ENCODE measurements around the gene LRRC8E.
"Not testable (repeated sequence)": the region's sequence is repeated elsewhere in the genome, so short reads cannot be mapped to it uniquely, and the experiment has no call there.

Gene LRRC8E

DNA sequence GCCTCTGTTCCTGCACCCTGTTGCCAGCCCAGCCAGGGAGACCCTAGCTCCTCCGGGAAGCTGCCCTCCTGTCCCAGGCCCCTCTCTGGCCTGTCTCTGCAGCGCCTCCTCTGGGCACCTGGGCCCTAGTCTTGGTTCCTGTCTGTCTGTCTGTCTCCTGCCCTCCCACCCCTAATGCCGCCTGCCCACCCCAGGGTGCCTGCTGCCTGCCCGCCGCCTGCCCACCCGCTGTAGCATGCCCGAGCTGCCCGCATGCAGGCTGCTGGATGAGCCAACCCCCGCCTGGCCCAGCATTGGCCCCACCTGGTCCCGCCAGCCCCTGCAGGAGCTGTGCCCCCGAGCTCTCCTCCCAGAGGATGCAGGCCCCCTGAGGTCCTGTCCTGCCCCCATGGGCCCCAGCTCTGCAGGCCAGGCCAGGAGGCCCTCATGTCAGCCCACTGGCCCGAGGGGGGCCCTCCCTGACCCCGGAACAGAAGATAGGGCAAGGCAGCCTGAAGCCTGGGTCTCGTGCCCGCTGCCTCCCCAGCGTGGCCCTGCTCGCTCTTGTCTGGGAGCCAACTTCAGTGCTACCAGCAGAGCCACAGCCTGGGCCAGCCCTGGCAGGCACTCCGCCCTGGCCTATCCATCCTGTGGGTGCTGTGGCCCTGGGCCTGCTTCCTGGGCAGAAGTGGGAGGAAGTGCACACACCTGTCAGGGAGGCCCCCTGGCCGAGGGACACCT, 20.6 kb downstream of the LRRC8E start:
- no peak for DNase-seq (ENCODE audit: low read depth)

DNA sequence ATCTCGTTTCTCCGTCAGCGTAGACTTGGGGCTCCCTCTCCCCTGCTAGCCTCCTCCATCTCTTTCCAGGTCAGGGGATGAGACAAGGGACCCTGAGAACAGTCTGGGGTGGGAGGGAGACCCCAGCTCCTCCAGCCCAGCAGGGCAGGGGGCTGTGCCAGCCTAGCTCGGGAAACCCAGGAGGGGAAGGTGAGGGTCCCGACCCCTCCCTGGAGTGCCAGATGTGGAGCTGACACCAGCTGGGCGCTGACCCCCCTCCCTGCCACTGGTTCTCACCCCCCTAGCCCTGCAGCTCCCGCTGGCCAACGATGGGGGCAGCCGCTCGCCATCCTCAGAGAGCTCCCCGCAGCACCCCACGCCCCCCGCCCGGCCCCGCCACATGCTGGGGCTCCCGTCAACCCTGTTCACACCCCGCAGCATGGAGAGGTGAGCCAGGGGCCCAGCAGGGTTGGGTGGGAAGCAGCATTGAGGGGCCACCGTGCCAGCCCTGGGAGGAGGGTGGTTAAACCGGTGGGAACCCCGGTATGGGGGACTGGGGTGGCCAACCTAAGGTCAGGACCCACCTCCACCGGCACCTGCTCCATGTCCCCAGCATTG, 21.3 kb downstream of the LRRC8E start:
- DNase-seq (ENCODE audit: low read depth) = no peak

DNA sequence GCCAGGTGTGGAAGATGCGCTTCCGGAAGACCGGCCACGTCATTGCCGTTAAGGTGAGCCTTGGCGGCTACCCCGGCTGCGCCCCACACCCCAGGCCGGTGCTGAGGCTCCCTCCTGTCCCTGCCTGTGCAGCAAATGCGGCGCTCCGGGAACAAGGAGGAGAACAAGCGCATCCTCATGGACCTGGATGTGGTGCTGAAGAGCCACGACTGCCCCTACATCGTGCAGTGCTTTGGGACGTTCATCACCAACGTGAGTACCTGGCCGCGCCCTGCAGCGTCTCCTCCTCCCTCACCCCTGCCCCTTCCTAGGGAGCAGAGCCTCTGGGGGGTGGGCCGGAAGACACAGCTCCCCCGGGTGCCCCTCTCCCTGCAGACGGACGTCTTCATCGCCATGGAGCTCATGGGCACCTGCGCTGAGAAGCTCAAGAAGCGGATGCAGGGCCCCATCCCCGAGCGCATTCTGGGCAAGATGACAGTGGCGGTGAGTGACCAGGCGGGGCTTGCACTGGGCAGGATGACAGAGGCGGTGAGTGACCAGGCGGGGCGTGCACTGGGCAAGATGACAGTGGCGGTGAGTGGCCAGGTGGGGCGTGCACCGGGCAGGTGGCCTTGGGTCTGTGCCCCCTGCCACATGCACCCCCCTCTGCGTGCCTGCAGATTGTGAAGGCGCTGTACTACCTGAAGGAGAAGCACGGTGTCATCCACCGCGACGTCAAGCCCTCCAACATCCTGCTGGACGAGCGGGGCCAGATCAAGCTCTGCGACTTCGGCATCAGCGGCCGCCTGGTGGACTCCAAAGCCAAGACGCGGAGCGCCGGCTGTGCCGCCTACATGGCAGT, 22.2 kb downstream of the LRRC8E start:
- no peak for DNase-seq (ENCODE audit: low read depth)

DNA sequence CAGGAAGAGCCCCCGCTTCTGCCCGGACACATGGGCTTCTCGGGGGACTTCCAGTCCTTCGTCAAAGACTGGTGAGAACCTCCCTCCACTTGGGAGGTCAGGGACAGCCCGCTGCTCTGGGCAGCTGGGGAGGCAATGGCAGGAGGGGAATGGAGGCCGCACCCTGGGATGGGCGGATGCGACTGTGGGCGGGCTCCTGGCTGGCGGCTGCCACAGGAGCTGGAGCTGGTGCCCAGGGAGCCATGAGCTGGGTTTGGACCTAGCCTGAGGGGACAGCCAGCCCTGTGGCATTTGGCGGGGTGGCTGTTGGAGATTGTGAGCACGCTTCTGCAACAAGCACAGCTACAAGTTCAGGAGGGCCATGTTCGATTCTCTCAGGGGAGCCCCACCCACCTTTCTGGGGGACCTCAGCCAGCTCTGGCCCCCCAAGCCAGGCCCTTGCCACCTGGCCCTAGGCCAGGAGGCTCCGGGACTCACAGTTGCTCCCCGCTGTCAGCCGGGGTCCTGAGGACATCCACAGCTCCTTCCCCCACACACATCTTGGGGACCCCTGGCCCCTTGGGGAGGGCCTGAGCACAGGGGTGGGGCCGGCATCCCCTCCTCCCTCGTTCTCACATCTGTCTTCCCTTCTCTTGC, 23.3 kb downstream of the LRRC8E start:
- DNase-seq (ENCODE audit: low read depth) = no peak

DNA sequence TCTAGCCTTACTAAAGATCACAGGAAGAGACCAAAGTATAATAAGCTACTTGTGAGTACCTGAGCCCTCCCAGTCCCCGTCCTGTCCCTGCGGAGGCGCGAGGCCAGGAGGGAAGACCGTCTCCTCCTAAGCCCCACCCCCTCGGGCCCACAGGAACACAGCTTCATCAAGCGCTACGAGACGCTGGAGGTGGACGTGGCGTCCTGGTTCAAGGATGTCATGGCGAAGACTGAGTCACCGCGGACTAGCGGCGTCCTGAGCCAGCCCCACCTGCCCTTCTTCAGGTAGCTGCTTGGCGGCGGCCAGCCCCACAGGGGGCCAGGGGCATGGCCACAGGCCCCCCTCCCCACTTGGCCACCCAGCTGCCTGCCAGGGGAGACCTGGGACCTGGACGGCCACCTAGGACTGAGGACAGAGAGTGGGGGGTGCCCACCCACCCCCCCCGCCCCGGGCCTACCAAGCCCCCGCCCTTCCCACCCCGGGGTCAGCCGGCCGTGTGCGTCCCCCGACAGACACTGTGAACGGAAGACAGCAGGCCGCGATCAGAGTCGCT, 23.9 kb downstream of the LRRC8E start:
- no peak for DNase-seq (ENCODE audit: low read depth)

DNA sequence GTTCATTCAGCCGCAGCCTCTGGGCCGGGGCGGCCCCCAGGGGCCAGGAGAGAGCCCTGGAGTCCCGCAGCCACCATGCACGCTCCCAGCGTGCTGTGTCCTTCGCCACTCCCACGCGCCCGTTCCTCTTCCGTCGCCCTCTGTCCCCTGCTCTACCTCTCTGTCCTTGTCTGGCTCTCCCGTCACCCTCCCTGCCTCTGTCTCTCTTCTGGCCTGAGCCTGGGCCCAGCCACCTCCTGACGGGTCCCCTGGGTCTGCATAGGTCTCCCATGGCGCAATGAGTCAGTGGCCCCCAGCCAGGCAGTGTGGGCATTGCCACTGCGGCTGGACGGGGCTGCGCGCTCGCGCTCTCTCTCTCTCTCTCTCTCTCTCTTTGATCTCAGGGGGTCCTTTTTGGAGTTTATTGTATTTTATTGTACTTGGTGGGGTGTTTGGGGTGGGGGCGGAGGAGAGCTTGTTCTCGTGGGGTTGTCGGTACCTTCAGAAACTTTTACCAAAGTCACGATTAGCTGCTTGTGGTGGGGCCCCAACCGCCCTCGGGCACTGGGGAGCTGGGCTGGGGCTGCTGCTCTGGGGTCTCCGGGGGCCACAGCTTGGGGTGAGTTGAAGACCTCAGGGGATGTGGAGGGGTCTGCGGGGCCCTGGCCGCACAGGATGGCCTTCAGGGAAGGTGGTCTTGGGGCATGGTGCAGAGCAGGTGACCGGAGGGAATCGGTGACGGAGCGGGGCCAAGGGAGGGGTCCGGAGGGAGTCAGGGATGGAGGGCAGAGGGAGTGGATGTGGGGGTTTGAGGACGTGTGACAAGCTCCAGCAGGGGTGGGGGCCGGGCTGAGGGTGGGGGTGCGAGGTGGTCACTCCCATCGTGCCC, 24.6 kb downstream of the LRRC8E start:
- DNase-seq (ENCODE audit: low read depth) = no peak

DNA sequence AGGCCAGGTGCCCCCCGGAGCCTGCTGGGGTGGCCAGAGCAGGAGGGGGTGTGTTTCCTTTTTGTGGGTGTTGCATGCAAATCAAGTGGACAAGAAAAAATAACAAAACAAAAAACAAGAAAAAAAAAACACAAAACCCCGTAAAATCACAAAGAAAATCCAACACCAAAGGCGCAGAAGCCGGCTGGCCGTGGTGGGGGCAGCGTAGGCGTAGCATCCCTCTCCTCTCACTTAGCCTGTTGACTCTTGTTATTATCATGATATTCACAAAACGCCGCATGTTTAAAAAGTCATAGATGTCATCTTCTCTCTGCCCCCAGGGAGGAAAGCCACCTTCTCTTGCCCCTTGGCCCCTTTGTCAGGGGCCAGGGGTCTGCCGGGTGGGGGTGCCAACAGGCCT, 25.3 kb downstream of the LRRC8E start:
- no peak for DNase-seq (ENCODE audit: low read depth)

DNA sequence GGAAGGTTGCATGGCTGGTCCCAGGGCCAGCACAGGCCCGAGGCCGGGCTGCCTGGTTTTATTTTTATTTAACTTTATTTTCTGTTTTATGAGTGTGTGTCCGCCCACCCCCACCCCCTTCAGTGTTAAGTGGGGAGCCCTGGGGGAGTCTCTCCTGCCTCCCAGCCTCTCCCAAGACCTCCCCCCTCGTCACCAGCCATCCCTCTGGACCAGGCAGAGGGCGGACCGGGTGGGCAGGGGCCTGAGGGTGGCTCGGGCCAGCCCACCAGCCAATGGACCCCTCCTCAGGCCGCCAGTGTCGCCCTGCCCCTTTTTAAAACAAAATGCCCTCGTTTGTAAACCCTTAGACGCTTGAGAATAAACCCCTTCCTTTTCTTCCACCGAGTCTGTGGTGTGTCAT, 25.8 kb downstream of the LRRC8E start:
- no peak for DNase-seq (ENCODE audit: low read depth)

DNA sequence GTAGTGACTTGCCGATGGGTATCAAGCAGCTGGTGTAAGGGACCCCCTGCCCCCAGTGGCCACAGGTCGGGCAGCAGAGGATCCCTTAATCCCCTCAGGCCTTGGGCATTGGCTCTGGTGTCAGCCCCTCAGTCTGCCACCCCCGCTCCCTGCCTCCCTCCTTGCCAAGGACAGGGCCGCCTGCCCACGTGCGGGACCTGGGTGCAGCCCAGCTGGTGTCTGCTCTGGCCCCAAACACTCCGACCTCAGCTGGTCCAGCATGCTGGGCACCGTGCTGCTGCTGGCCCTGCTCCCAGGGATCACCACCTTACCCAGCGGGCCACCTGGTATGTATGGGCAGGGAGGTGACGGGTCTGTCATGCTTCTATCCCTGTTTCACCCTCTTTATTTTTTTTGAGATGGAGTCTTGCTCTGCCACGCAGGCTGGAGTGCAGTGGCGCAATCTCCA, 26.3 kb downstream of the LRRC8E start, which contains the start of gene TGFBR3L:
Gene TGFBR3L (plus strand): TSS at position 233 of the 448 bp plus-strand sequence.
- no peak for DNase-seq (ENCODE audit: low read depth)

DNA sequence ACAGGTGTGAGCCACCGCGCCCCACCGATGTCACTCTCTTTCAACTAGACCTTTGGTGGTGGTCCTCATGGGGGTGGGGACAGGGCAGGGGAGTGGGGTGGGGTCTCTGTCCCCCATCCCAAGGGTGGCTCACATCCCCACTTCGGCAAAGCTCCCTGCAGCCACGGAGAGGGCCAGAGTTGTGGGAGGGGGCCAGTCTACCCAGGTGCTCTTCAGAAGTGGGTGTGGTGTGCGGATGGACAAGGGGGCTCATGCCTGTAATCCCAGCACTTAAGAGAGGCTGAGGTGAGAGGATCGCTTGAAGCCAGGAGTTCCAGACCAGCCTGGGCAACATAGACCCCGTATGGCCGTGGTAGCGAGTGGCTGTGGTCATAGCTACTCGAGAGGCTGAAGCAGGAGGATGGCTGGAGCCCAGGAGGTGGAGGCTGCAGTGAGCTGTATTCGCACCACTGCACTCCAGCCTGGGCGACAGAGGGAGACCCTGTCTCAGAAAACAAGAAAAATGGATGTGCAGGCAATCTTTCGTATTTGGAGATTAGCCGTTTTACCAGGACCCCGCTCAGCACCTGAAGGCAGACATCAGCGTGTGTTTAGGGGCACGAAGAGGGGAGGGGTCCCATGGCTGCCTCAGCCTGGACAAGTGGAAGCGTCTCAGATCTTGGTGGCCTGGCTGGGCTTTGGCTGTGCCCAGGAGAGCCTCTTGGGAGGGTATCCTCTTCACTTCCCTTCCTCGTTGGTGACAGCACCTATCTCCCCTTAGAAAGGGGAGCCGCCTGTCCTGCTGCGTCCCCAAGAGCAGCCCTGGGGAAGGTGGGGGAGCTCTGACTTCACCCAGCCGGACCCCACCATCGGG, 27.2 kb downstream of the LRRC8E start:
- no peak for DNase-seq (ENCODE audit: low read depth)

DNA sequence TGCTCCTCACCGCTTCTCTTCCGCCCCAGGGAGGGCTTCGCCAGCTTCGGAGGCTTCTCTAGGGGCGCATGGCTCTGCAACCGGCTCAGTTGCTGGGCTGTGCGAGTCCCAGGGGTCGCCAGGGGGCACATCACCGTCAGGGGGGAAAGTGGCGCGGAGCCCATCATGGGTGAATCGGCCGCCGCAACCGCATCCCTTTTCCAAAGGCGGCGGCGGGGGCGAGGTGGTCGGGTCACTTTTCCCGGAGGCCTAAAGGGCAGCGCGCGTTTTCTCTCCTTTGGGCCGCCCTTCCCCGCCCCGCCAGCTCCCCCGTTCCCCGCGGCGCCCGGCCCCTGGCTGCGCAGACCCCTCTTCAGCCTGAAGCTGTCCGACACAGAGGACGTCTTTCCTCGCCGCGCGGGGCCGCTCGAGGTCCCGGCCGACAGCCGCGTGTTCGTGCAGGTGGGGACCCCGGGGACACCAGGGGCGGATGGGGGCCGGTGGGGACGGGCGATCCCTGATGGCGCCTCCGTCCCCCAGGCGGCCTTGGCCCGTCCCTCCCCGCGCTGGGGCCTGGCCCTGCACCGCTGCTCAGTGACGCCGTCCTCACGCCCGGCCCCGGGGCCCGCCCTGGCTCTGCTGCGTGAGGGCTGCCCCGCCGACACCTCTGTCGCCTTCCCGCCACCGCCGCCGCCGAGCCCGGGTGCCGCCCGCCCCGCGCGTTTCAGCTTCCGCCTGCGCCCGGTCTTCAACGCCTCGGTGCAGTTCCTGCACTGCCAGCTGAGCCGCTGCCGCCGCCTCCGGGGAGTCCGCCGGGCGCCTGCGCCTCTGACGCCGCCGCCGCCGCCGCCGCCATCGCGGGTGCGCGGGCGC, 28.0 kb downstream of the LRRC8E start:
- no peak for DNase-seq (ENCODE audit: low read depth)

DNA sequence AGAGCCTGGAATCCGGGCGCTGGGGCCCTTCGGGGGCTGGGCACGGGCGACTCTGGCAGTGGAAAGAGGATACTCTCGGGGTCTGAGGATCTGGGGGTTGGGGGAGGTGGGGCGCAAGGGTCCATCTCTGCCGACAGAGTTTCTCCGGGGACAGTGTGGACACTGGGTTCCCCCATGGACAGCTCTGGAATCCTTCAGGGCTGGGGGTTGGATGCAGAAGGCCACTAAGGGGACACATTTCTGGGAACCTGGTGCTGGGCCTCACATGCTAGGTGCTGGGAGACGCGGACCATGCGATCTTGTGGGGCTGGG, 28.6 kb downstream of the LRRC8E start:
- DNase-seq (ENCODE audit: low read depth) = no peak

DNA sequence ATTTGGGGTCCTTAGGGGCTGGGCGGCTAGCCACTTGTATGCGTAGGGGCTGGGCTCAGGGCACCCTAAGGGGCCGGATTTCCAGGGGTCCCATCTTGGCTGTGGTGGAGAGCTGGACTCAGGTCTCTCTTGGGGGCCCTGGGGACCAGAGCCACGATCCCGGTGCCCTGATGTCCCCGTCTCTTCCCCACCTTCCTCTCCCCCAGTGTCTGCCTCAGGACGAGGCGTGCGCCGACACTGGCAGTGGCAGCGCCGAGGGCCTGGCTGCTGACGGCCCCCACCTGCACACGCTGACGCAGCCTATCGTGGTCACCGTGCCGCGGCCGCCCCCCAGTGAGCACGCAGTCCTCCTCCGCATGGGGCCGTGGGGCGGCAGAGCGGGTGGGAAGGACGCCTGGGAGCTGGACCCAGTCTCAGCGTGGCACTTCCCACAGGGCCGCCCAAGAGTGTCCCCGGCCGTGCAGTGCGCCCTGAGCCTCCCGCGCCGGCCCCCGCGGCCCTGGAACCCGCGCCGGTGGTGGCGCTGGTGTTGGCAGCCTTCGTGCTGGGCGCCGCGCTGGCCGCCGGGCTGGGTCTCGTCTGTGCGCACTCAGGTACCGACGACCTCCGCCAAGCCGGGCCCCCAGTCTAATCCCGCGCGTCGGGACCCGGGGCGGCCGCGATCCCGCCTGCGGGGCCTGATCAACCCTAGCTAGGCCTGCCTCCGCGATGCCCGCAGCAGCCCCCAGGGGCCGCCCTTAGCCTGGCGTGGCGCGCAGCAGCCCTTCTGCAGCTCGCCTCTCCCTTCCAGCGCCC, 29.2 kb downstream of the LRRC8E start:
- no peak for DNase-seq (ENCODE audit: low read depth)

DNA sequence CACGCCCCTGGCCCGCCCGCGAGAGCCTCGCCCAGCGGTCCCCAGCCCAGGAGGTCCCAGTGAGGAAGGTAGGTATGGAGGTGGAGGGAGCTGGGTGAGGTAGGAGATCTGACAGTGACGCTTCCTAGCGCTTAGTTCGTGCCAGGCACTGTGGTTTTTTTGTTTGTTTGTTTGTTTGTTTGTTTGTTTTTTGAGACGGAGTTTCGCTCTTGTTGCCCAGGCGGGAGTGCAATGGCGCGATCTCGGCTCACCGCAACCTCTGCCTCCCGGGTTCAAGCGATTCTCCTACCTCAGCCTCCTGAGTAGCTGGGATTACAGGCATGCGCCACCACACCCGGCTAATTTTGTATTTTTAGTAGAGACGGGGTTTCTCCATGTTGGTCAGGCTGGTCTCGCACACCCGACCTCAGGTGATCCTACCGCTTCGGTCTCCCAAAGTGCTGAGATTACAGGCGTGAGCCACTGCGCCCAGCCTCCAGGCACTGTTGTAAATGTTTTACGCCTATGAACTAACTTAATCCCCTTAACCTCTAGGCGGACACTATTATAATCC, 29.8 kb downstream of the LRRC8E start:
- not testable (repeated sequence) for DNase-seq (ENCODE audit: low read depth)

DNA sequence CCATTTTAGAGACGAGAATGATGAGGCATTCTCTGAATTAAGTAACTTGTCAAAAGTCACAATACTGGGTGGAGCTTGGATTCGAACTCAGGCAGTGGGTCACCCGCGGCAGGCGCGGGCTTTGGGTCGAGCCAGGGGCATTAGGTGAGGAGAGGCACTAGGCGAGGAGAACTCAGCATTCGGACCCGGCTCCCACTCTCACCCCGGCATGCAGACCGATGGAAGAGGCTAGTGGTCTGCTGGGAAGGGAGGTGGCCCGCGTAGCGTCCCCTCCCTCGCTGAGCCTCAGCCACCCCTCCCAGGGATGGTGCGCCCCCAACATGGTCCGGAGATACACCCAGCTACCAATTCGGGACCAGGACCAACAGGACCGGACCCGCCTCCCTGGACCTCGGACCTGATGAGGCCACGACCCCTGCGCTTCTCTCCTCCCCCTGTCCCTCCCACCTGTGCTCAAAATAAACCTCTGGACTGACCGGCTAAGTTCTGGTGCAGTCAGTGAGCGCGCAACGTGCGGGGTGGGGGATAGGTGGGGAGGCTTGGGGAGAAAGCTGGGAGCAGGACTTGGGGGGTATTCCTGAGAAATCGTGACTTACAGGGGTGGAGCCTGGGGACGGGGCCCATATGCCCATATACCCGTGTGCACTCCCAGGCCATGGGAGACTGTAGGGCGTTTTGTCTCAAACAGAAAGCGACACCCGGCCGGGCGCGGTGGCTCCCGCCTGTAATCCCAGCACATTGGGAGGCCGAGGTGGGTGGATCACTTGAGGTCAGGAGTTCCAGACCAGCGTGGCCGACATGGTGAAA, 30.5 kb downstream of the LRRC8E start:
- no peak for DNase-seq (ENCODE audit: low read depth)

DNA sequence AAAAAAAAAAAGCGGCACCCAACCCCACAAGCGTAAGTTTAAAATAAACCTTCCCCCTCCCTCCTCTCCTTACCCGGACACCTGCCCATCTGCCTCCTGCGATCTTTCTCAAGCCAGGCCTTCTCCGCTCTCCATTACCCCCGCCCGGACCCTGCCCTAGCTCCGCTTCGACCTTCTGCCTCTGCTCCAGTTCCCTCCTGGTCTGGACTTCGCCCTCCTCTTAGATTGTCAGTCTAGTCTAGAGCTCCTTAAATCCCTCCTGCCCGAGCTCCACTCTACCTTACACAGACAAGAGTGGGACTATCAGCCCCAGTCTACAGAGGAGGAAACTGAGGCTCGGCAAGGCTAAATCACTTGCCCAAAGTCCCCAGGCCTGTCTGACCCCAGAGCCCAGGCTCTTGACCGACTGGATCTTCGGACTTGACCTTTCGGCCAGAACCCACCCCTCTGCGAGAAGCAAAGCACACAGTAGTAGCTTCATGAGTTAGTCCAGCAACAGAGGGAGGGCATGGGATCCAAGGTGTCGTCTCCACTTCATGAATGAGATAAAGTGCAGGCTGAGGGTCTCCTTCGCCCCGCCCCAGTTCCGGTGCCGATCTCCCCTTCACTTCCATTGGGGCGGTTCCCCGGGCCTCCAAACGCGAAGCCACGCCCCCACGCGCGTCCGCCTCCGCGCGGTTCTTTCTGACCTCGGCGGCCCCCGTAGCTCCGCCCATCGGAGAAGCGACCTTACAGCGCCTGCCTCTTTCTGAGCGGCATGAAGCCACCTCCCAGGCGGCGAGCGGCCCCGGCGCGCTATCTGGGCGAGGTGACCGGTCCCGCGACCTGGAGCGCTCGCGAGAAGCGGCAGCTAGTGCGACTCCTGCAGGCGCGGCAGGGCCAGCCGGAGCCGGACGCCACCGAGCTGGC, 31.6 kb downstream of the LRRC8E start, which contains the start of gene SNAPC2:
Gene SNAPC2 (plus strand): TSS at position 729 of the 909 bp plus-strand sequence. CDS start 29 bp downstream, at position 758.
- peak; percentile 90 for DNase-seq (ENCODE audit: low read depth)

Measured in stimulated activated CD8-positive, alpha-beta memory T cell treated with anti-CD3 and anti-CD28 coated beads, Interleukin-12 subunit alpha, Interleukin-12 subunit beta, amount 100 ng/mL, for 1 hour (primary cell).